ENCODE measurements around the gene MRPS22.

MRPS22 gene

DNA sequence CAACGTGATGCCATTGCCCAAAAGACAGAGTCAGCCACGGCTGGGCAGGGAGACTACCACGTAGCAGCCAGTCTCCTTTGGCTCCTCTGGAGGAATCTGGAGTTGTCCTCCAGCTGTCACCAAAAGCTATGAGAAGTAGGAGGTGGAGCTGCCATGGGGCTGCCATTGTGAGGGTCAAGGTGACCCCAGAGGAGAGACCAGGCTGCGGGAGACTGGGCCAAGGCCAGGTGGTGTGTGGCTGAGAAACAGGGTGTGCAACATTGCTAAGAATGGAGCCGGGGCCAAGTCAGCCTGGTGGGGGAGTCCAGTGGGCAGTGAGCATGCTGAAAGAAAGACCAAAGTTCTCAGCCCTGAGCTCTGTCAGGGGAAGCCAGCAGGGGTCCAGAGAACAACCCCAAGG, 29.9 kb upstream of the MRPS22 start:
- H3K9ac ChIP-seq (ENCODE audit: low read depth, low read length), result no peak overlapping the region
- H3K4me3 ChIP-seq (ENCODE audit: low read length), result no peak overlapping the region
- H3K9me3 ChIP-seq (ENCODE audit: insufficient read depth, low read depth, low read length), result no peaks in the 10 kb centered on the region
- peaks cover 10% of the 10 kb centered on the region; the same call in 1 of the 2 replicates for H3K27me3 ChIP-seq (ENCODE audit: insufficient read depth, low read length)
- no peaks in the 10 kb centered on the region for H3K4me1 ChIP-seq (ENCODE audit: insufficient read depth, low read length)
- H3K36me3 ChIP-seq (ENCODE audit: insufficient read depth, low read depth, low read length), result no peaks in the 10 kb centered on the region
- no peak overlapping the region for H3K27ac ChIP-seq (ENCODE audit: low read length)

DNA sequence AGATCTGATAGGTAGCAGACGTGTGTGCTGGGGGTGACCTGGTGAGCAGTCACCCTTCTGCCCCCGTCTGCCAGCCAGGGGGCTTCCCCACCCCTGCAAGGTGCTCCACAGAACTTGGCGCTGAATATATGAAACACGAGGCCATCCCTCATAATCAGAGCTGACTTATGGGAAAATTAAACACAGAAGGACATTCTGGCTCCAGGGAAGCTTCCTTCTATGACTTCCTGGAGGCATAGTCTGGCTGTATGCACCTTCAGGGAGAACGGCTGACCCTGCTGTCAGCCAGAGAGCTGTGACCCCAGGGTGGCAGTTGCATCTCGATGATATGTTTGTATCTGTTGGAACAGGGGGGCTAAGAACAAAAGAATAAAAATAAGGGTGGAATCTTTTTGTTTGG, 26.6 kb upstream of the MRPS22 start:
- no peaks in the 10 kb centered on the region for H3K36me3 ChIP-seq (ENCODE audit: insufficient read depth, low read depth, low read length)
- H3K4me1 ChIP-seq (ENCODE audit: insufficient read depth, low read length), result peaks cover 3% of the 10 kb centered on the region; the same call in 1 of the 2 replicates
- H3K9ac ChIP-seq (ENCODE audit: low read depth, low read length), result no peak overlapping the region
- H3K27me3 ChIP-seq (ENCODE audit: insufficient read depth, low read length), result peaks cover 10% of the 10 kb centered on the region; the same call in 1 of the 2 replicates
- no peak overlapping the region for H3K27ac ChIP-seq (ENCODE audit: low read length)
- no peaks in the 10 kb centered on the region for H3K9me3 ChIP-seq (ENCODE audit: insufficient read depth, low read depth, low read length)
- no peak overlapping the region for H3K4me3 ChIP-seq (ENCODE audit: low read length)

DNA sequence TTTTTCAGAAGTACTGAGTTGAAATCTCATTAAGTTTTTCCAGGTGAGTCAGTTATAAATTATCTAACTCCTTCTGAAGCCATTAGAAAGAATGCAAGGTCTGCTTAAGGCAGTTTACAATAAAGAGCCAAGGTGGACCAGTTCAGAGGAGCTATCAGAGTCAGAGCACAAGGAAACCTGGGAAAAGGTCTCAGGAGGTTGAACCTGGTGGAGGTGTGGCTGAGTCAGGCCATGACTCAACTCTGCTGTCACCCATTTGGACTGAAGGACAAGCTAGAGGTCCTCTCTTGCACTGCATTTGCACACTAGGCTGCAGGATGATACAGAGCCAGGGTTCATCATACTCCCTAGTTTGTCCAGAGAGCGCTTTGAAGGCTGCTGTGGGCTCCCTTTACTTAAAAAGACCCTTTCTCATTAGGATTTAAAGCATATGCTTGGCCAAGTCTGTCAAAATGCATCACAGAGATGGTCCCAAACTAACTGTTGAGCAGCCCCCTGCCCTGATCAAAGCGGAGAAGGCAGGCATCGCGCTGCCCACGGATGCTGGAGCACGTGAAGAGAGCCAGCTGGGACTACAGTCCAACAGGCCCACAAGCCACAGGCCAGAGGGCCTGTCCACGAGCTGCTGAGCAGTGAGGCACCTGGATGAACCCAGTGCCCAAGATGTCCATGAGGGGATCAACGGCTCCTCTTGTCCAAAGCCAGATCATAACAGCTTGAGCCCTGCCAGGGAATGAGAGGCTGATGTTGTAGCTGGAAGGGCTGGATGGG, 26.0 kb upstream of the MRPS22 start:
- H3K9ac ChIP-seq (ENCODE audit: low read depth, low read length), result no peak overlapping the region
- peaks cover 10% of the 10 kb centered on the region; the same call in 1 of the 2 replicates for H3K27me3 ChIP-seq (ENCODE audit: insufficient read depth, low read length)
- H3K36me3 ChIP-seq (ENCODE audit: insufficient read depth, low read depth, low read length), result no peaks in the 10 kb centered on the region
- peaks cover 3% of the 10 kb centered on the region; the same call in 1 of the 2 replicates for H3K4me1 ChIP-seq (ENCODE audit: insufficient read depth, low read length)
- no peak overlapping the region for H3K27ac ChIP-seq (ENCODE audit: low read length)
- no peak overlapping the region for H3K4me3 ChIP-seq (ENCODE audit: low read length)
- no peaks in the 10 kb centered on the region for H3K9me3 ChIP-seq (ENCODE audit: insufficient read depth, low read depth, low read length)

DNA sequence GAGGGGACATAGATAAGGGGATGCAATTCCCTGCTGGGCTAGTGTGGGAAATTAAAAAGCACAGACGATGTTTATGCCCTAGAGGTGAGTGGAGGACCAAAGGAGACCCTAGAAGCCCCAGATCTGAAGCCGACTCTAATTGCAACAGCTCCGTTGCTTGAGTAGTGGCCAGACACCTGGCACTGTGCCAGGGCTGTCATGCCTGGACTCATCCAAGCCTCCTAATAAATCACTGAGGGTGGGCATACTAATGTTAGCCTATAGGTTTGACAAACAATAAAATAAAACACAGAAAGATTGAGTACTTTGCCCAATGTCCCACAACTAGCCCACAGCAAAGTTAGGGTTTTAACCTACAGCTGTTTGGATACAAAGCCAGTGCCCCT, 25.4 kb upstream of the MRPS22 start:
- Histone ChIP-seq H3K27ac (ENCODE audit: low read length) (no peak overlapping the region), H3K4me1 (ENCODE audit: insufficient read depth, low read length) (peaks cover 3% of the 10 kb centered on the region; the same call in 1 of the 2 replicates), H3K4me3 (ENCODE audit: low read length) (no peak overlapping the region), H3K27me3 (ENCODE audit: insufficient read depth, low read length) (peaks cover 10% of the 10 kb centered on the region; the same call in 1 of the 2 replicates), H3K9me3 (ENCODE audit: insufficient read depth, low read depth, low read length) (no peaks in the 10 kb centered on the region), H3K36me3 (ENCODE audit: insufficient read depth, low read depth, low read length) (no peaks in the 10 kb centered on the region), H3K9ac (ENCODE audit: low read depth, low read length) (no peak overlapping the region)

DNA sequence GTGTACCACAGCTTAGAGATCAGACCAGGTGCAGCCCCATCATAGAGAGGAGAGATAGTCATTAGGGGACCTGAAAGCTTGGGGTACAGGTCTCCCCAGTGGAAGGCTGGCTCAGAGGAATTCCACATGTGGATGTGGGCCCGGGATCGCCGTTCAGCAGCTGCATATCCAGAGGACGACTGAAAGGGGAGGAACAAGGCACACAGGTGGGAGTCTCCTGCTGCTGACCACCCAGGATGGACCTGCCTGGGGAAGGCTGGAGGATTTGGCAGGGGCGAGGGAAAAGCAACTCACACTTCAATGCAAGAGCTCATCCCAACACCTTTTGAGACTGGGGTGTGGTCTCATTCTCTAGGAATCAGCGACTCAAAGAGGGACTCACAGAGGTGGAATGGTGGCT, 25.0 kb upstream of the MRPS22 start:
- H3K9me3 ChIP-seq (ENCODE audit: insufficient read depth, low read depth, low read length), result no peaks in the 10 kb centered on the region
- no peak overlapping the region for H3K9ac ChIP-seq (ENCODE audit: low read depth, low read length)
- H3K36me3 ChIP-seq (ENCODE audit: insufficient read depth, low read depth, low read length), result no peaks in the 10 kb centered on the region
- H3K4me3 ChIP-seq (ENCODE audit: low read length), result no peak overlapping the region
- H3K4me1 ChIP-seq (ENCODE audit: insufficient read depth, low read length), result peaks cover 3% of the 10 kb centered on the region; the same call in 1 of the 2 replicates
- H3K27me3 ChIP-seq (ENCODE audit: insufficient read depth, low read length), result peaks cover 10% of the 10 kb centered on the region; the same call in 1 of the 2 replicates
- H3K27ac ChIP-seq (ENCODE audit: low read length), result no peak overlapping the region

DNA sequence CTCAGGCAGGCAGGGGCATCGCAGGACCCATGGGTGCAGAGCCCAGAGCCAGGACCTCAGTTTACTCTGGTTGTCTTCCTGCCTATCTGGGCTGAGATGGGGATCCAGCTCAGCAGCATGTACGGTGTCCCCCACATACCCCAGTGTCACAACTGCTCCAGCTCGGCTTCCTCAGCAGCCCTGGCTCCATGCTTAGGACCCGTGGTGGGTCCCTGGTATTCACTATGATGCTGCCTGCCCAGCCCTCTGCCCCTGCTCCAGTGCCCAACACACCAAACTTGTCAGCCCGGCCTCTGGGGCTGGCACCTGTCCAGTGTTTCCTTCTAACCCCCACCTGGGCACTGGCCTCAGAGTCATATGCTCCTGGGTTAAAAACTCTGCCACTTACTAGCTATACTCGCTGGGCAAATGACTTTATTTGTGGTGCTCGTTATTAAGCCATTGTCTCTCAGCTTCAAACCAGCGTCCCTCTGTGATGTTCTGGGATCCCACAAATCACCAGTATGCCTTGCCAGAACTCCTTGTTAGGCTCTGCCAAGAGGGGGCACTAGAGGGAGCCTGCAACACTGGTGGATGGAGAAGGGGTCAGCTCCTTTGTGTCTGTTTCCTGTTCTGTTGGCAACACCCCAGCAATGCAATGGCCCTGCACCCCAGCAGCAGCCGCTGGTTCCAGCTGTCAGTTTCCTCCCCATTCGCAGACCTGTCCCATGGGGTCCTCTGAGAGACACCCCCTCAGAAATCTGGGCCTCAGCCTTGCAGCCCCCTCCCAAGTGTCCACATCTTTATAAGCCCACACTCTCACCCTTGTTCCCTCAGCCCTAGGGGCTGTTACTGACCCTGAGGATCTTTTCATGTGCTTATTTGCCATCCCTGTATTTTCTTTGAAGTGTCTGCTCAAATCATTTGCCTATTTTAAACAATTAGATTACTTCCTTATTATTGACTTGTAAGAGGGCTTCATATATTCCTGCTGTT, 24.1 kb upstream of the MRPS22 start:
- Histone ChIP-seq H3K4me3 (ENCODE audit: low read length) (no peak overlapping the region), H3K27me3 (ENCODE audit: insufficient read depth, low read length) (peaks cover 10% of the 10 kb centered on the region; the same call in 1 of the 2 replicates), H3K9me3 (ENCODE audit: insufficient read depth, low read depth, low read length) (no peaks in the 10 kb centered on the region), H3K4me1 (ENCODE audit: insufficient read depth, low read length) (peaks cover 3% of the 10 kb centered on the region; the same call in 1 of the 2 replicates), H3K27ac (ENCODE audit: low read length) (no peak overlapping the region), H3K9ac (ENCODE audit: low read depth, low read length) (no peak overlapping the region), H3K36me3 (ENCODE audit: insufficient read depth, low read depth, low read length) (no peaks in the 10 kb centered on the region)

DNA sequence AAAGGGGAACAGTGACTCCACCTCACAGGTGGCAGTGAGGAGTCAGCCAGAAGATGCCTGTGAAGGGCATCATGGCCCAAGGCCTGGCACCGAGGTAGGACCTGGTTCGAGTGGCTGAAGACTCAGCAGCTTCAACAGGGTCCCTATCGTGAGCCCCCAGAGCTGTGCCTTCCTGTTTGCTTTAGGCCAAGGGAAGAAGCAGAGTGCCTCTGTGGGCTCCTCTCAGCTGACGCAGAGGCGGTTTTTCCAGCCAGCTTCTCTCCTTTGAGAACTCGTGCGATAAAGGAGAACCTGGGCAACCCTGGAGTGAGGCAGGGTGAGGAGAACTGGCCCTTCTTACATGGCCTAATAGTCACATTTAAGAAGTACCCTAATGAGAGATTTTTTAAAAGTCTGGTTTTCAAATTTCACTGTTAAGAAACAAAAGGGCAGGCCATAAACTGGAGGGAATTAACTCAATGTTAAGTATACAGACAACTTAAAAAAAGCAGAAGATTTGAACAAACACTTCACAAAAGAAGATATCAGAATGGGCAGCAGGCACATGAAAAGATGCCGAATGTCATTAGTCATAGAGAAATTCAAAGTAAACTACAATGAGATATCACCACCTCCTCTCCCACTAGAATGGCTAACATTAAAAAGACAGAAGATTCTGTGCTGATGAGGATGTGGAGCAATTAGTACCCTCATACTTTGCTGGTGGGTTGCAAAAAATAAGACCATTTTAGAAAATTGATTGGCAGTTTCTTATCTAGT, 23.1 kb upstream of the MRPS22 start:
- H3K4me3 ChIP-seq (ENCODE audit: low read length), result no peak overlapping the region
- H3K9me3 ChIP-seq (ENCODE audit: insufficient read depth, low read depth, low read length), result no peaks in the 10 kb centered on the region
- H3K4me1 ChIP-seq (ENCODE audit: insufficient read depth, low read length), result peaks cover 3% of the 10 kb centered on the region; the same call in 1 of the 2 replicates
- peaks cover 10% of the 10 kb centered on the region; the same call in 1 of the 2 replicates for H3K27me3 ChIP-seq (ENCODE audit: insufficient read depth, low read length)
- no peak overlapping the region for H3K27ac ChIP-seq (ENCODE audit: low read length)
- no peaks in the 10 kb centered on the region for H3K36me3 ChIP-seq (ENCODE audit: insufficient read depth, low read depth, low read length)
- no peak overlapping the region for H3K9ac ChIP-seq (ENCODE audit: low read depth, low read length)

DNA sequence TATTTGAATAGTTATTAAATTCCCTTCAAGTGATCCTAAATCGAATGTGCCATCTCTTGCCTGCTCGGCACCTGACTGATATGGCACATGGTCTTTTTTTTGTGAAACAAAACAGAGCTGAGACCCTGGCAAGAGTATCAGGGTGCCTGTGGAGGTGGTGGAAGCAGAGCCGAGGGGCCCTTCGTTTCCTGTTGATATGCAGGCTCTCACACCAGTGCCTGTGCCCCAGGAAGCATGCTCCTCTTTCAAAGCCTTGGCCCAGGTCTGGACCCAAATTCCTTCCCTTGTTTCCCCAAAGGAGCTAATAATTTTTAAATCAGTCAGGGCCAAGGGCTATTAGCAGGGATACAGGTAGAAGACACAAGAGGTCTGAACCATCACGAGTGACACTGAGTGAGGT, 21.5 kb upstream of the MRPS22 start:
- no peak overlapping the region for H3K4me3 ChIP-seq (ENCODE audit: low read length)
- H3K36me3 ChIP-seq (ENCODE audit: insufficient read depth, low read depth, low read length), result no peaks in the 10 kb centered on the region
- H3K9me3 ChIP-seq (ENCODE audit: insufficient read depth, low read depth, low read length), result no peaks in the 10 kb centered on the region
- H3K9ac ChIP-seq (ENCODE audit: low read depth, low read length), result no peak overlapping the region
- H3K4me1 ChIP-seq (ENCODE audit: insufficient read depth, low read length), result peaks cover 3% of the 10 kb centered on the region; the same call in 1 of the 2 replicates
- no peak overlapping the region for H3K27ac ChIP-seq (ENCODE audit: low read length)
- peaks cover 12% of the 10 kb centered on the region; the same call in 1 of the 2 replicates for H3K27me3 ChIP-seq (ENCODE audit: insufficient read depth, low read length)

DNA sequence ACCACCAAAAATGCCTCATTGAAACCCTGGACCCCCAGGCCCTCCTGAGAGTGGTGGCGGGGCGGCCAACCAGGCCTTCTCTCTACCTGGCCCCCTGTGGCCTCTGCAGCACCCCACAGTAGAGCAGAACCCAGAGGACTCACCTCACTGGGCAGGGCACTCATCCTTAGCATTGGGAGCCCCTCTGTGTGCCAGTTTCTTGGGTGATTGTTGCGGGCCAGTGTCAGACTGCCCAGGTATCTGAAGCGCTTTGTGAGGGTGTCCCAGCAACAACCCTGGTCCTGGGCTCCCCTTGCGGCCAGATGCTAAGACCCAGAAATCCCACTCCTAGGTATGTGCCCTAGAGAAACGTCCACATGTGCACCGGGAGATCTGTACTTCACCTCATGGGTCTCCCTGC, 20.7 kb upstream of the MRPS22 start:
- Histone ChIP-seq H3K9ac (ENCODE audit: low read depth, low read length) (no peak overlapping the region), H3K27ac (ENCODE audit: low read length) (no peak overlapping the region), H3K4me1 (ENCODE audit: insufficient read depth, low read length) (peaks cover 3% of the 10 kb centered on the region; the same call in 1 of the 2 replicates), H3K36me3 (ENCODE audit: insufficient read depth, low read depth, low read length) (no peaks in the 10 kb centered on the region), H3K27me3 (ENCODE audit: insufficient read depth, low read length) (peaks cover 12% of the 10 kb centered on the region), H3K9me3 (ENCODE audit: insufficient read depth, low read depth, low read length) (no peaks in the 10 kb centered on the region), H3K4me3 (ENCODE audit: low read length) (no peak overlapping the region)

DNA sequence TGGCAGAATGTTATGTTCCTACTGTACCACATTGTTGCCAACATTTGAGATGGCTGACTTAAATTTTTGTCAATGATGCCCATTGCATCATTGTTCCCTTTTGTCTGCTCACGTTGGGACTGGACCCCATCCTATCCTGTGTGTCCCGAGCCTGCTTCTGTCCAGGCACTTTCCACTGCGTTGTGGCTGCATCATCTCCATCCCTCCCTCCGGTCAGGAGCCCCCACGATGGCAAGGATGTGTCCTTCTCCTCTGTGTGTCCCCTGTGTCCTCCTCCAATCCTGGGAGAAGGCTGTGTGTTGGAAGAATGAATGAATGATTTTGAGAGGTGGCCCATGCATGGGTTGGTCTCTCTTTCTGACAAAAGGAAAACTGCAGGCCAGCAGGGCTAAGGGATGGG, 19.4 kb upstream of the MRPS22 start:
- Histone ChIP-seq H3K4me1 (ENCODE audit: insufficient read depth, low read length) (peaks cover 6% of the 10 kb centered on the region; the same call in 1 of the 2 replicates), H3K9me3 (ENCODE audit: insufficient read depth, low read depth, low read length) (no peaks in the 10 kb centered on the region), H3K9ac (ENCODE audit: low read depth, low read length) (no peak overlapping the region), H3K36me3 (ENCODE audit: insufficient read depth, low read depth, low read length) (no peaks in the 10 kb centered on the region), H3K4me3 (ENCODE audit: low read length) (no peak overlapping the region), H3K27me3 (ENCODE audit: insufficient read depth, low read length) (peaks cover 22% of the 10 kb centered on the region), H3K27ac (ENCODE audit: low read length) (no peak overlapping the region)

DNA sequence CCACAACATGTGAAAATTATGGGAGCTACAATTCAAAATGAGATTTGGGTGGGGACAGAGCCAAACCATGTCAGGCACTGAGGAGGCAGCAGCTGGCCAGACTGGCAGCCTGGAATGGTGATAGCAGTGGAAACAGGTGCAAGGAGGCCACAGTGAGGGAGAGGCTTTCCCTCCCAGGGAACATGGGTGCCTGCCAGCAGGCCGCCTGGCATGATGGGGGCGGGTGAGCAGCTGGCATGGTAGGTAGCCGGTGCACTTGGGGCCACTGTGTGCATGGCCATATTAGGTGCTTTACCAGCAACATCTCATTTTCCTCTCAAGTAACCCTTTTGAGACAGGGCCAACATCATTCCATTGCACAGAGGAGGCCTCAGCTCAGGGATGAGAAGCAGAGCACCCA, 18.3 kb upstream of the MRPS22 start:
- H3K36me3 ChIP-seq (ENCODE audit: insufficient read depth, low read depth, low read length), result no peaks in the 10 kb centered on the region
- no peak overlapping the region for H3K9ac ChIP-seq (ENCODE audit: low read depth, low read length)
- no peak overlapping the region for H3K27ac ChIP-seq (ENCODE audit: low read length)
- no peaks in the 10 kb centered on the region for H3K9me3 ChIP-seq (ENCODE audit: insufficient read depth, low read depth, low read length)
- 0 out of 2 replicates have a peak, but pooled peaks cover 3% of the 10 kb centered on the region for H3K4me1 ChIP-seq (ENCODE audit: insufficient read depth, low read length)
- peaks cover 33% of the 10 kb centered on the region for H3K27me3 ChIP-seq (ENCODE audit: insufficient read depth, low read length)
- H3K4me3 ChIP-seq (ENCODE audit: low read length), result no peak overlapping the region
